NCI-H345 (cell line): ENCODE measurements around the gene SMAD7.

Experiments
- DNase-seq: peaks from one replicate; lab custom pipeline; 2025; lab: John Stamatoyannopoulos, UW

The SMAD7 gene

GRCh38 chr18:48986851-48987761 is 36.3 kb upstream of the SMAD7 start:
- DNase-seq: no peak

- no peak for DNase-seq
Observed at GRCh38 chr18:48985161-48985560, 34.4 kb upstream of the SMAD7 start.

DNA sequence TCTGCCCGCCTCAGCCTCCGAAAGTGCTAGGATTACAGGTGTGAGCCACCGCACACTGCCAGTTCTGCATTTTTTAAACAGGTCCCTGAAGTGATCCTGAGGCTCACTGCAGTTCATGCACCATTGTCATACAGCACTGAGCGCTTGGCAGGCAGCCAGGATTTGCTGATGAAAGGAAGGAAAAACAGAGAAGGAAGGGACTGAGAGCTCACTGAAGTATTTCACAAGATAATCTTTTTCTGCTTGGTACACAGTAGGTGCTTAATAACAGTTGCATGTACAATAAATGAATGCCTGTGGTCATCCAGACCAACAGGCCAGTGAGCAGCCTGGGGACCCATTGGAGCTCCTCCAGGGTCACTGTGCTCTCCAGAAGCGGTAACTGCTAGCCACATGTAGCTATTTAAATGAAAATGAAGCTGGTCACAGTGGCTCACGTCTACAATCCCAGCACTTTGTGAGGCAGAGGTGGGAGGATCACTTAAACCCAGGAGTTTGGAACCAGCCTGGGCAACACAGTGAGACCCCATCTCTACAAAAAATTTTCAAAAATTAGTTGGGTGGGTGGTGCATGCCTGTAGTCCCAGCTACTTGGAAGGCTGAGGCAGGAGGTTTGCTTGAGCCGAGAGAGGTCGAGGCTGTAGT is 33.1 kb upstream of the SMAD7 start:
- peak; percentile 93 for DNase-seq

DNA sequence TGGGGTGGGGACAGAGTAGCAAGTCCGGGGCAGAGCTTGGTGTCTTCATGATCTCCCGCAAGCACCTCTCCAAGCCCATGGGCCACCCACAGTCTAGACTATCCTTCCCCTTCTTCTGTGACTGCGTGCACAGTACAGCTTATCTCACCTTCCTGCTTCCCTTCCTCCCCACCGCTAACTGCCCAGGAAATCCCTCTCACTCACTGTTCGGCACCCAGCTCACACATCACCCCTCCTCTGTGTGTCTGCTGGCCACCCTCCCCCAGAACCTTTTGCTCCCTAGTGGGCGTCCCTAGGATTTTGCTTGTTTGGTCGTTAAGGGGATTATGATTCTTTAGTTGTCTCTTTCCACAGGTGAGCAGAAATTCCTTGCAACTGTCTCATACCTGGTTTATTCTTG is 31.5 kb upstream of the SMAD7 start:
- DNase-seq: no peak

GRCh38 chr18:48979944-48980890 is 29.5 kb upstream of the SMAD7 start:
- DNase-seq: no peak

GRCh38 chr18:48977914-48978313 is 27.1 kb upstream of the SMAD7 start:
- no peak for DNase-seq

DNA sequence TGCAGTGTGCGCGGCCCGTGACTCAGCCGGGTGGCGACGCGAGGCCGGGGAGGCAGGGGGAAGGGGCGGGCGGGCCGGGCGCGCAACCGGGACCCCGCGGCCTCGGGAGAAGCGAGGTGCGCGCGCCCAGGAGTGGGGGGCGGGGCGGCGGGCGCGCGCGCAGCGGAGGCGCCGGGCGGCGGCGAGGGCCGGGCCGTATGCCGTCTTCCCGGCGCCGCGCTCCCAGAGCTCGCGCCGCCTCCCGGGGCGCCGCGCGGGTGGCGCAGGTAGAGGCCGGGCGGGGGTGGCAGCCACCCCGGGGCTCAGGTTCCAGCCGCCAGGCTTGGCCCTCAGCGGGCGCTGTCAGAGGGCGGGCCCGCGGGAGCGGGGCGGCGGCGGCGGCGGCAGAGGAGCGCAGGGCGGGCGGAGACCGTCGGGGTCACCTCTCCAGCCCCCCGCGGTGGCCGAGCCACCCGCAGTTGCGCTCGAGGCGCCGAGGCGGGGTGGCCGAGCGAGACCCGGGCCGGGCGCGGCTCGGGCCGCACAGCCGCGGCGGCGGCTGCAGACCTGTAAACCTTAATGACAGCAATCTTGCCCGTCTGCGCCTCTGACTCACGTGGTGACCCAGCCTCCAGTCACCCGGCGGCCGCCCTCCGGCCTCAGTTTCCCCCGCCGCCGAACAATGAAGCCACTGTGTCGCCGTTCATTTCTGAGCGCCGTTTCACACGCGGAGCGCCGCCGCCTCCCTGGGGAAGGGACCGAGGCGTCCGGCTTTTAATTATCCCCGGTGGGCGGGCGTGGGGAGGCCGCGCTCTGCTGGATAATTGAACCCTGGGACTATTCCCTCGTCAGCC is 25.3 kb upstream of the SMAD7 start:
- DNase-seq: peak; percentile 60

DNA sequence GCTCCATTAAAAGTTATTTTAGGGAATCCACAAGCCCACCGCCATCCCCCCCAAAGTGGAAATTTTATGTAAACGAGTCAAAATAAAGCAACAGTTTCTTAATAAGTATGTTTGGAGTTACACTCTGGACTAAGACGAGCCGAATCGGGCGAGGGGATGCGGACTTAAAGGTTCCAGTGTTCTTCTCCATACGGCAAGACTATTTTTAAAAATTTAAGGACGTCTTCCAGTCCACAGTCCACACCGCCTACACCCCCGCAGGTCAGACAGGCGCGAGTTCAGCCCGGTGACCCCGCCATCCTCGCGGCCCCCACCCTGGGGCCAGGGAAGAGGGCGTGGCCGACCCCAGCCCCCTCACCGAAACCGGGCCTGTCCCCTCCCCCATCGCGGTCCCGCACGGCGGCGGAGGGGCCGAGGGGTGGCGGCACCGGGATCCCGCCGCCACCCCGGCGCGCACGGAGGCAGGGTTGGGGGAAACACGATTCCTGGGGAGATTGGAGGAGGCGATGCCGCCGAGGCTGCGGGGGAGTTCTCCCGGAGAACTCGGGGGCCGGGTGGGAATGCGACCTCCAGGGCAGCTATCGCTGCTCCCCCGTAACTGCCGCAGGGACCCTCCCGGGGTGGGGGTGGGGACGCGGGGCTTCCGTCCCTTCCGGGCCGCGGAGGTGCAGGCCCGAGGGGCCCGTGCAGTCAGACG is 24.5 kb upstream of the SMAD7 start:
- no peak for DNase-seq

DNA sequence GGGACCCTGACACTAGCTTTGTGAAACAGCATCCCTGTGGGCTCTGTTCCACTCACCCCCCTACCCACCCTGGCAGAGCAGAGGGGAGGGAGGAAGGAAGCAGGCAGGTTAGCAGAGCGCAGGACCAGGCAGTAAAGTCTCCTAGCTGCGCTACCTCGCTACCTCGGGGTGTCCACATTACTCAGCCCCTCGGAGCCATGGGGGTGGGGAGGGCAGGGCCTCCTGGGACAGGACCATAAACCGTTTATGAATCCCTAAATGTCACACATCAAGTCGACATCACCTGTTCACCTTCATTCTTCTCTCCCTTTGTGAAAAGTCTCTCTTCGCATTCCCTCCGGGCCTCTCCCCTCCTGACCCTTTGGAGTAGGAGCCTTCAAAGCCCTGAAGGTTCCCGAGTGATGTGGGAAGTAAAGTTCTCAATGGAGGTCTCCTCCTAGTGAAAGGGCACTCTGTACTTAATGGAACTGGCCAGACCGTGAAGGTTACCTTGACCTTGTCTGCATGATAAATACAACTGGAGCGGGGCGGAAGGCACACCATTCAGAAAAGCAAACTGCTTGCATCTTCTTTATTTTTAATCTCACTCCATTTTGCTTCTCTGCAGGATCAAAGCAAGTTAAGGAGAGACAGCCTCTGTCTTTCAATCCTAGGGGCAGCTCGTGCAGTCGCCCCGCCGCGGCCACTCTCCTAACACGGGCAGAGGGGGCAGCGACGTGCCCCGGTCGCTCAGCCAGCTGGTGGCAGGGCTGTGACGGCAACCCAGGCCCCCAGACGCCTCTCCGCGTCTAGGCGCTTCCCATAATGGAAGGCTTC is 23.7 kb upstream of the SMAD7 start:
- no peak for DNase-seq

- no peak for DNase-seq
Observed at GRCh38 chr18:48973731-48974130, 23.0 kb upstream of the SMAD7 start.

GRCh38 chr18:48968412-48969215 is 17.8 kb upstream of the SMAD7 start:
- no peak for DNase-seq

DNA sequence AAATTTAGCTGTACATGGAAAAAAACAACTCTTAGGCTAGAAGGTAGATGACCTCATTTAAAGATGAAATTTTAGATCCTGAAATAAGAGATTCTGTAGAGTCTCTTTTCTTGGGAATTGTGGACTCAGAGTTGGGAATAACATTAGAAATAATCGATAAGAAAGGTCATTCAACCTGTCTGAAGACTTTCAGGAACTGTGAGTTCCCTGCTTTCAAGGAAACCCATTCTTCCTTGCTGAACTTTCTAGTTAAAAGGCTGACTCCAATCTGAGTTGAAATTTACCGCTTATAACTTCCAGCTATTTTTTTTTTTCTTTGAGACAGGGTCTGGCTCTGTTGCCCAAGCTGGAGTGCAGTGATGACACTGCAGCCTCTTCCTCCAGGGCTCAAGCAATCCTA is 16.8 kb upstream of the SMAD7 start:
- no peak for DNase-seq

GRCh38 chr18:48966523-48966922 is 15.8 kb upstream of the SMAD7 start:
- DNase-seq: no peak

GRCh38 chr18:48963586-48964470 is 13.1 kb upstream of the SMAD7 start:
- DNase-seq: no peak

DNA sequence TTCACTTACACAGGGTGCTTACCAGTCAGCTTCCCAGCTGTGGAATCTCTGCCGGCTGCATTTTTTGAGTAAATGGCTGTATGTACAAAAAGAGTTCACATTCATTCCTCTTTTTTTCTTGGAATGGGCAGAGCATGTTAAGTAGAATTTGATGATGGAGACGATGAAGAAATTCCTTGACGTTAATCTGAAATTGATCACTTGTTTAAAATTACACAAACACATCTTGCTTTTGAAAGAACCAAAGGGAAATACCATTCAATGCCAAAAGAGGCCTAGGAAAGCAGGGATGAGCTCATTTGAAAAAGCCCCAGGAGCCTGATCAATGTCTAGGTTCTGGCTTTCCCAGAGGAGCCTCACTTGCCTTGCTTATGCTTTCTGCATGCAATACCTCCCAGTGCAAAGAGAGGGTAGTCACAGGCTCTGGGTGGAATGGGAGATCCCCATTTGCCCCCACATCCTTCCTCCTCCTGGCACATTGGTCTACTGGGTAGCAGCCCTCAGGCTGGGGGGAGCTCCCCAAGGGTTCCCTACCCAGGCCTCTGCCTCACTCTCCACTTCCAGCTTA is 12.3 kb upstream of the SMAD7 start:
- no peak for DNase-seq

DNA sequence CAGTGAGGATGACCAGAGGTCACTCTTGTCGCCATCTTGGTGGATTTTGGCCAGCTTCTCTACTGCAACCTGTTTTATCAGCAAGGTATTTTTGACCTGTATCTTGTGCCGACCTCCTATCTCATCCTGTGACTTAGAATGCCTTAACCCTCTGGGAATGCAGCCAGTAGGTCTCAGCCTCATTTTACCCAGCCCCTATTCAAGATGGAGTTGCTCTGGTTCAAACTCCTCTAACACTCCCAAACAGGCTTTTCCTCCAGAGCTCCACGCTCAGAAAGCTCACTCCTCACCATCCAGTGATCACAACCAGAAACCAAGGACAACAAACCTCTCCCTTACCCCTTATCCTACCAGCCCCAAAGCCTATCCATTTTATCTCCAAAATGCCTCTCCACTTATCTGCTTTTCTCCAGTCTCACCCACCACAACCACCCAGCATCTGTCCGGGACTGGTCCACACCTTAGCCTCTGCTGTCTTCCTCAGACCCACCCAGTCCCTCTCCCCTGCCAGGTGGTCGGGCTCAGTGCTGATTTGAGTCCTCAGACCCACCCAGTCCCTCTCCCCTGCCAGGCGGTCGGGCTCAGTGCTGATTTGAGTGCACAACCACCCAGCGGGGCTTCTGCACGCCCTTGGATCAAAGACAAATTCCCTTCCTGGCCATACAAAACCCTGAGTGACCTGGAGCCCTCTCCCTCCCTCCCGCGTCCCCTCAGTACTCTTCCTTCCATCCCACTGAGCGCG is 11.7 kb upstream of the SMAD7 start:
- no peak for DNase-seq

GRCh38 chr18:48961547-48961946 is 10.8 kb upstream of the SMAD7 start:
- no peak for DNase-seq
